Testis (tissue), 2 donors: ENCODE data around the gene ATP5F1E.
A peak's percentile ranks its signal among the peaks of the same experiment; 100 is the strongest.

ENCODE experiments used
- POLR2A ChIP-seq: fragments of 450-650 bp; IDR thresholded peaks from one replicate; pipeline ENCODE4 v1.6.1; 2017; ENCODE audit warnings: antibody characterized with exemption, mild to moderate bottlenecking, moderate library complexity
- TF ChIP-seq, protein P1 (sequence below), 3 experiments: fragments of 450-650 bp in 2 of 3; fragments of 200-600 bp in 1 of 3; sonication (generic) in 1 of 3; IDR thresholded peaks; one replicate each; pipeline ENCODE4 v1.5.1; 2016 to 2019; ENCODE audit warnings: antibody characterized with exemption in 3 of 3, mild to moderate bottlenecking in 2 of 3, moderate library complexity in 1 of 3

DNA sequence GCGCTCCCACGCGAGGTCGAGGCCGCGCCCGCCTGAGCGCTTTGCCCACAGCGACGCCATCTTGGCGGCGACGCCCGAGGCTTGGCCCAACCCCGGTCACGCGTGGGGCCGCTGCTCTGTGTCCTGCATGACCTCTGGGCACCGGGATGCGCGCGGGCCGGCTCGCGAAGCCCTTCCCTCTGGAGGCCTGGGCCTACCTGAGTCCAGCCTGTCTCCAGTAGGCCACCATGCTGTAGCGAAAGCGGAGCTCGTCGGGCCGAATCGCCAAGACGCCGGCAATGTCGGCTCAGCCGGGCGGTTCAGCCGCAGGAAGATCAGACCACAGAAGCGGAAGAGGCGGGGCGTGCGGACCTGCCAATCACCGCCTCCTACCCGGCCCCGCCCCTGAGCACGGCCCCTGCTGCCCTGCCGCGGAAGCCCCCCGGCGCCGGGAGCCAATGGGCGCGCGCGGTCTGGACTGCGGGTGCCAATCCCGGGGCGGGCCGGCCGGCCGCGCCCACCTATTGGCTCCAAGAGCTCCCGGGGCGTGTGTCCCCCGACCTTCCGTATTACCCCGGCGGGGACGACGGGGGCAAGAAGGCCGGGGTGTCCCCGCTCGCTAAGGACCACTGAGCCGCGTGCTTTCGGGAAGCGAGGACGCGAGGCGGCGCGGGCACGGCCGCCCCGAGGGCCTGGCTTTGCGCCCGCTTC is at the start of gene ATP5F1E:
- TF ChIP-seq POLR2A = peak; percentile 18
- TF ChIP-seq, protein P1, sequence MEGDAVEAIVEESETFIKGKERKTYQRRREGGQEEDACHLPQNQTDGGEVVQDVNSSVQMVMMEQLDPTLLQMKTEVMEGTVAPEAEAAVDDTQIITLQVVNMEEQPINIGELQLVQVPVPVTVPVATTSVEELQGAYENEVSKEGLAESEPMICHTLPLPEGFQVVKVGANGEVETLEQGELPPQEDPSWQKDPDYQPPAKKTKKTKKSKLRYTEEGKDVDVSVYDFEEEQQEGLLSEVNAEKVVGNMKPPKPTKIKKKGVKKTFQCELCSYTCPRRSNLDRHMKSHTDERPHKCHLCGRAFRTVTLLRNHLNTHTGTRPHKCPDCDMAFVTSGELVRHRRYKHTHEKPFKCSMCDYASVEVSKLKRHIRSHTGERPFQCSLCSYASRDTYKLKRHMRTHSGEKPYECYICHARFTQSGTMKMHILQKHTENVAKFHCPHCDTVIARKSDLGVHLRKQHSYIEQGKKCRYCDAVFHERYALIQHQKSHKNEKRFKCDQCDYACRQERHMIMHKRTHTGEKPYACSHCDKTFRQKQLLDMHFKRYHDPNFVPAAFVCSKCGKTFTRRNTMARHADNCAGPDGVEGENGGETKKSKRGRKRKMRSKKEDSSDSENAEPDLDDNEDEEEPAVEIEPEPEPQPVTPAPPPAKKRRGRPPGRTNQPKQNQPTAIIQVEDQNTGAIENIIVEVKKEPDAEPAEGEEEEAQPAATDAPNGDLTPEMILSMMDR (IDR thresholded peaks at IDR 0.05) = peak in 1 of 3 experiments; percentile 14
